Measurements from ENCODE around the gene XPNPEP3. TPM values are rescaled to one million over a fixed set of nuclear protein-coding genes. Genes with fewer than 3 reads are reported as not detected.

XPNPEP3 gene
- total RNA-seq: 7.8 and 8.9 TPM in 2 replicates

DNA sequence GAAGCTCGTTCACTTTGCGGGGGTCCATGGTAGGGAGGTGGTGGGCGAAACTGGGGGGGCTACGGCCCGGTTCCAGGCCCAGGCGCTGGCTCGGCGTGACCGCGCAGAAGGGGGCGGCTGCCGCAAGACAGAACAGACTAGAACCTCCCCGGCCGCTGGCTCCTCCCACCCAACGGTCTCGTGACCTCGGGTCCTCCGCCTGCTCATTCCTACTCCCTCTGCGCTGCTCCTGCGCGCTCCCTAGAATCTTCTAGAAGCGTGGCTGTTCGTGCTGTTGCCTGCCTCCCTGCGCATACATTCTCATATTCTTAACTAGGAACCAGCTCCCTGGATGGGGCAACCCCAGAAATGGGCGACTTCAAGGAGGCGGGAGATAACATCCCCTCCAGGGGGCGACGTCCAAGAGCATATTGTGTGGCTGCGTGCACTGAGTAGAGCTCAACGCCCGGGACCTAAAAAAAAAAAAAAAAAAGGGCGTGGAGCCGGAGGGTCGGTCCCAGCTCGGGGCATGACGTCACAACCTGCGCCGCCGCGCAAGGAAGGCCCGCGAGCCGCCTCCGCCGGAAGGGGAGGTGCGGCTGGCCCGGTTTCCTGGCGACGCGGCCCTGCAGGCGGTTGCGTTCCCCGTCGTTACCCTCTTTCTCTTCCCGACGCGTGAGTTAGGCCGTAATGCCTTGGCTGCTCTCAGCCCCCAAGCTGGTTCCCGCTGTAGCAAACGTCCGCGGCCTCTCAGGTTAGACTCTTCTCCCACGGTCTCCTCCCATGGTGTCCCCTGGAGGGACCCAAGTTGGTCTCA lies at the start of gene XPNPEP3, which contains the start of gene ST13:
TSS of gene XPNPEP3 (plus strand) at position 636 of the 796 bp plus-strand sequence. CDS start at position 670, 34 bp downstream.
TSS of gene ST13 (minus strand) at position 127 of the 796 bp plus-strand sequence. CDS start at position 28, 99 bp downstream.

DNA sequence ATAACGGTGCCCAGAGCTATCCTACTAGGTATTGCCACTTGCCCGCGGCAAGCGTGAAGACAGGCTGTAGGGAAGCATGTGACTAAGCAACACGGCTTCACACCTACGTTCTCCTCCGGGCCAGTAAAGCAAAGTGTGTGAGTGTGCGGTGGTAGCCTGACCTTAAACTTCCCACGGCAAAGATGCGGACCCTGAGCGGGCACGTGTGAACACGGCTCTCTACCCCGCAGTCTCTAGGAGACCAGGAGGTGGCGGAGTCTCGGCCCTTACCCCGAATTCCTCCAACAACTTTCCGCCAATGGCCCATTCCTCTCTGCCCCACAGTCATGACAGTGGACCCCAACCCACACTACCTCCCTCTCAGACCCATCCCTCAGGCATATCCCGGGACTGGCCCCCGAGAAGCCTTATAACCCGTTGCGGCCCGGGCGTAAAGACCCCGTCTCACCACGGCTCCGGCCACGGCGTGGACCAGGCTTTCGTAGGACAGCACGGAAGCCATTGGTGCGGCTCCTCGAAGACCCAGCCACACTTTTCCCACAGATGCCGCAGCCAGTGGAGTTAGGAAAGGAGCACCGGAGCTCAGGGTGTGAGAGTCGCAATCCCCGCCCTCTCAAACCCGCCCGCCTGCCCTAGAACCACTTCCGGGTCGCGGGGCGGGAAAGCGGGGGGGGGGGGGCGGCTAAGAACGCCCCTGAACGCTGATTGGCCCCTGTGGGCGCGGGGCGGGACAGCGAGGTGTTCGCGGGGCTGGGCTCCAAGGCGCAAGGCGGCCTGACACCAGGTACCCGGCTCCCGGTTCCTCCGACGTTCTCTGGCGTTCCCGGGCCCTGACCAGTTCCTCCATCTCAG lies 38.0 kb upstream of the XPNPEP3 start, which contains the start of gene SLC25A17:
TSS of gene SLC25A17 (minus strand) at position 600 of the 852 bp plus-strand sequence. CDS start at position 502, 98 bp downstream.

DNA sequence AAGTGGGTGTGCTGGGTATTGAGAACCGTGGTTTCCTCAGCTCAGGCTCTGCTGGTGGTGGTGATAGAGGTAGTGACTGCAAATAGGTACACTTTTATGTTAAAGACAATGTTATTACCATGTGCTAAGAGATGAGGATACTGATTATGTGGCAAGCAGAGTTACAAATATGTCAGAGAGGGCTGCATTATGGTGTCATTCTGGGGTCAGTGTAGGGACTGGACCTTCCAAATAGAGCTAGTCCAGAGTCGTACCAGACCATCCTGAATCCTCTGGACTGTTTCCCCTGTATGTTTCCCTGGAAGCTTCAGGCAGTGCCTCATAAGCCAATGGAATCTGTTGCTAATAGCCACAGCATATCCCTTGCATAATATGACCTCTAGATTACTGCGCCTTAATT lies 5.1 kb downstream of the XPNPEP3 start, which contains the start of gene DNAJB7:
TSS of gene DNAJB7 (minus strand) at position 101 of the 400 bp plus-strand sequence. CDS start 119 bp downstream, outside the sequence.

GRCh38 chr22:40950962-40951794 lies 94.2 kb downstream of the XPNPEP3 start, which contains the start of gene RBX1:
Gene RBX1, plus strand, starts transcription at chr22:40951378. Its CDS starts 21 bp downstream, at chr22:40951399.

Other genes starting within 250 kb of the XPNPEP3 start
- gene MRTFA, start 220.4 kb upstream of the XPNPEP3 start, total RNA-seq: 28.2 and 63.4 TPM in 2 replicates
- gene MCHR1, start 177.7 kb upstream of the XPNPEP3 start, total RNA-seq: 0.86 TPM in 1 of 2 replicates, not detected in the other
- gene SLC25A17, start 37.8 kb upstream of the XPNPEP3 start, total RNA-seq: 16.7 and 23.4 TPM in 2 replicates
- 95.1 and 117 TPM in 2 replicates for gene ST13, start 509 bp upstream of the XPNPEP3 start, total RNA-seq
- gene DNAJB7, start 5.0 kb downstream of the XPNPEP3 start, total RNA-seq: not detected in 2 replicates
- gene RBX1, start 94.2 kb downstream of the XPNPEP3 start, total RNA-seq: 79.3 and 127 TPM in 2 replicates
- gene EP300, start 235.4 kb downstream of the XPNPEP3 start, total RNA-seq: 12.4 and 17.2 TPM in 2 replicates